ENCODE results near the gene PIP5K1C.

- TF ChIP-seq YY1 (IDR thresholded peaks at IDR 0.05; ENCODE audit: extremely low read depth, insufficient replicate concordance, low read depth, low read length) (no peak), CBX3 (IDR thresholded peaks at IDR 0.05; ENCODE audit: low read depth) (no peak), POLR2A (IDR thresholded peaks at IDR 0.05; ENCODE audit: borderline replicate concordance, extremely low read depth, insufficient read depth, insufficient read length) (no peak), SIN3A (IDR thresholded peaks at IDR 0.05; ENCODE audit: low read depth) (peak; percentile 65; the same call in 1 of the 2 replicates), POLR2AphosphoS5 (IDR thresholded peaks at IDR 0.05; ENCODE audit: low read depth, low read length) (no peak), RAD21 (IDR thresholded peaks at IDR 0.05; ENCODE audit: low read depth) (no peak), SP1 (IDR thresholded peaks at IDR 0.05; ENCODE audit: low read depth) (no peak), JUND (IDR thresholded peaks at IDR 0.05) (no peak)
- TF ChIP-seq, protein P1, sequence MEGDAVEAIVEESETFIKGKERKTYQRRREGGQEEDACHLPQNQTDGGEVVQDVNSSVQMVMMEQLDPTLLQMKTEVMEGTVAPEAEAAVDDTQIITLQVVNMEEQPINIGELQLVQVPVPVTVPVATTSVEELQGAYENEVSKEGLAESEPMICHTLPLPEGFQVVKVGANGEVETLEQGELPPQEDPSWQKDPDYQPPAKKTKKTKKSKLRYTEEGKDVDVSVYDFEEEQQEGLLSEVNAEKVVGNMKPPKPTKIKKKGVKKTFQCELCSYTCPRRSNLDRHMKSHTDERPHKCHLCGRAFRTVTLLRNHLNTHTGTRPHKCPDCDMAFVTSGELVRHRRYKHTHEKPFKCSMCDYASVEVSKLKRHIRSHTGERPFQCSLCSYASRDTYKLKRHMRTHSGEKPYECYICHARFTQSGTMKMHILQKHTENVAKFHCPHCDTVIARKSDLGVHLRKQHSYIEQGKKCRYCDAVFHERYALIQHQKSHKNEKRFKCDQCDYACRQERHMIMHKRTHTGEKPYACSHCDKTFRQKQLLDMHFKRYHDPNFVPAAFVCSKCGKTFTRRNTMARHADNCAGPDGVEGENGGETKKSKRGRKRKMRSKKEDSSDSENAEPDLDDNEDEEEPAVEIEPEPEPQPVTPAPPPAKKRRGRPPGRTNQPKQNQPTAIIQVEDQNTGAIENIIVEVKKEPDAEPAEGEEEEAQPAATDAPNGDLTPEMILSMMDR (IDR thresholded peaks at IDR 0.05 in 2 of 3, conservative IDR thresholded peaks at IDR 0.05 in 1 of 3; ENCODE audit: borderline replicate concordance in 1 of 3, insufficient read depth in 1 of 3, low read depth in 2 of 3, low read length in 2 of 3) = no peak
- TF ChIP-seq, protein P2, sequence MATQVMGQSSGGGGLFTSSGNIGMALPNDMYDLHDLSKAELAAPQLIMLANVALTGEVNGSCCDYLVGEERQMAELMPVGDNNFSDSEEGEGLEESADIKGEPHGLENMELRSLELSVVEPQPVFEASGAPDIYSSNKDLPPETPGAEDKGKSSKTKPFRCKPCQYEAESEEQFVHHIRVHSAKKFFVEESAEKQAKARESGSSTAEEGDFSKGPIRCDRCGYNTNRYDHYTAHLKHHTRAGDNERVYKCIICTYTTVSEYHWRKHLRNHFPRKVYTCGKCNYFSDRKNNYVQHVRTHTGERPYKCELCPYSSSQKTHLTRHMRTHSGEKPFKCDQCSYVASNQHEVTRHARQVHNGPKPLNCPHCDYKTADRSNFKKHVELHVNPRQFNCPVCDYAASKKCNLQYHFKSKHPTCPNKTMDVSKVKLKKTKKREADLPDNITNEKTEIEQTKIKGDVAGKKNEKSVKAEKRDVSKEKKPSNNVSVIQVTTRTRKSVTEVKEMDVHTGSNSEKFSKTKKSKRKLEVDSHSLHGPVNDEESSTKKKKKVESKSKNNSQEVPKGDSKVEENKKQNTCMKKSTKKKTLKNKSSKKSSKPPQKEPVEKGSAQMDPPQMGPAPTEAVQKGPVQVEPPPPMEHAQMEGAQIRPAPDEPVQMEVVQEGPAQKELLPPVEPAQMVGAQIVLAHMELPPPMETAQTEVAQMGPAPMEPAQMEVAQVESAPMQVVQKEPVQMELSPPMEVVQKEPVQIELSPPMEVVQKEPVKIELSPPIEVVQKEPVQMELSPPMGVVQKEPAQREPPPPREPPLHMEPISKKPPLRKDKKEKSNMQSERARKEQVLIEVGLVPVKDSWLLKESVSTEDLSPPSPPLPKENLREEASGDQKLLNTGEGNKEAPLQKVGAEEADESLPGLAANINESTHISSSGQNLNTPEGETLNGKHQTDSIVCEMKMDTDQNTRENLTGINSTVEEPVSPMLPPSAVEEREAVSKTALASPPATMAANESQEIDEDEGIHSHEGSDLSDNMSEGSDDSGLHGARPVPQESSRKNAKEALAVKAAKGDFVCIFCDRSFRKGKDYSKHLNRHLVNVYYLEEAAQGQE (IDR thresholded peaks at IDR 0.05; ENCODE audit: low read depth) = no peak
Measured at GRCh38 chr19:3606174-3606689, 94.0 kb downstream of the PIP5K1C start.
